Hematopoietic multipotent progenitor cell treated with erythropoietin and hydrocortisone succinate and interleukin-3 and kit ligand, for 17 days (in vitro differentiated cells): ENCODE measurements around the gene TRABD2B.

ENCODE experiments used
- DNase-seq: peaks from one replicate; pipeline ENCODE4 v3.0.0-alpha.2; 2015; ENCODE audit warnings: low spot score

The TRABD2B gene

GRCh38 chr1:47722909-47723580 lies 274.1 kb downstream of the TRABD2B start:
- no peak for DNase-seq

GRCh38 chr1:47722101-47722500 lies 275.1 kb downstream of the TRABD2B start:
- no peak for DNase-seq

- no peak for DNase-seq
Measured at GRCh38 chr1:47720111-47720510, 277.1 kb downstream of the TRABD2B start.

- DNase-seq = no peak
Measured at GRCh38 chr1:47717341-47717740, 279.8 kb downstream of the TRABD2B start.

DNA sequence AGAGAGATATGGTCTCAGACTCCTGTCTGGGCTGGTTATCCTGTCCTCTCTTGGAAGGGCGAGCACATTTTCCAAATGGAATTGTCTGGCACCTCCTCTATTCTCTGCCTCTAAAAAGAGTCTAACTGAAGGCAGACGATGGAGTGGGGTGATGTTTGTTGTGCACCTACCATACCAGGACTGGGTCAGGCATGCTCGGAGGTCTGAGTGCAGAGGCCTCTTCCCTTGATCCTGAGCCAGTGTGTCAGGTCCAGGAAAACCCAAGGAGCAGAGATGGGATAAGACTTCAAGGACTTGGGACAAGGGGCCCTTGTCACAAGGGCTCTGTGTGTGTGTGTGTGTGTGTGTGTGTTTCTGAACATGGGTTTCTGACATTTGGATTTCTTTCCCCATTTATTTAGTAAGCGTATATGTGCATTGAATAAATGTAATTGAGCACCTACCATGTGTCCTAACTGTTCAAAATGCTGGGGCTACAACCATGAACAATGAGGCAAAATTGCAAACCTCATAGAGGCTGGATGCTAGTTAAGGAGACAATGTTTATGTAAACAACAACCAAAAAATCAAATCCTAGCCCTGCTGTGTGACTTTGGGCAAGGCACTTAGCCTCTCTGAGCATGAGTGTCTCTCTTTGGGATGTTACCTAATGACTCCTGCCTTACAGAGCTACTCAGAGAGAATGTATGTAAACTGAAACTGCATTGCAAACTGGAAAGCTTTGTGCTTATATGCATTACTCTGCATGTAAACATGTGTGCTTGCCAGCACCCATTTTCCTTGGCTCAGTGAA lies 283.0 kb downstream of the TRABD2B start:
- DNase-seq = no peak

GRCh38 chr1:47713333-47713953 lies 283.7 kb downstream of the TRABD2B start:
- no peak for DNase-seq

DNA sequence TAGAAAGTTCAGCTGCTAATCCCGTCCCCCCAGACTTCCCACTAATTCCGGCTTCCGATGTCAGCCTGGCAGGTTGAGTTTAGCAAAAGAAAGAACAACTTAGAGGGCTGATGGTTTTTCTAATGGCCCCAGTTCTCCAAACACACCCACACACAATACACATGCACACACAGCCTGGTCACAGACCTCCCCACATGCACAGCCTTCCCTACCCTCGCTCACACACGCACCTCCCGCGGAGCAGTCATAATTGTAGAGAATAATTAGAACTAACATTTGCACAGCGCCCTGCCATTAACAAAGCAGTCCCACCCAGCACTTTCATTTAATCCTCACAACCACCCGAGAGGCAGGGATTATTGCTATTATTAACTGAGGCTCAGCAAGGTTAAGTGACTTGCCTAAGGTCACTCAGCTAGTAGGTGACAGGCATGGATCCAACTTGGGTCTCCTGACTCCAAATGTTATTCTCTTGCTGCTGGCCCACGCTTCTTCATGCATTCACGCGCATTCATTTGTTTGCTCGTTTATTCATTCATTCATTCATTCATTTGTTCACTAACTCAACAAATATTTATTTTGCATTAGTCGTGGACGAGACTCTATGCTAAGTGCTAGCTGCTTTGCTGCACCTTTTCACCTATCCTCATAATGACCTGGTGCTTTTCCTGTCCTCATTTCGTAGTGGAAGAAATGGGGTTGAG lies 284.4 kb downstream of the TRABD2B start:
- DNase-seq = no peak

- DNase-seq = no peak
Measured at GRCh38 chr1:47711848-47712492, 285.2 kb downstream of the TRABD2B start.

GRCh38 chr1:47711184-47711847 lies 285.9 kb downstream of the TRABD2B start:
- no peak for DNase-seq
